ENCODE results near the gene TMOD4.

GRCh38 chr1:151171190-151171589 lies 4.6 kb downstream of the TMOD4 start:
- TF ChIP-seq CTCF (conservative IDR thresholded peaks at IDR 0.05; ENCODE audit: low read length) (no peak), EZH2phosphoT487 (IDR thresholded peaks at IDR 0.05; ENCODE audit: borderline replicate concordance, low read depth, low read length) (no peak)

All from OCI-LY7 (cell line).